ENCODE measurements around the gene GID8.

DNA sequence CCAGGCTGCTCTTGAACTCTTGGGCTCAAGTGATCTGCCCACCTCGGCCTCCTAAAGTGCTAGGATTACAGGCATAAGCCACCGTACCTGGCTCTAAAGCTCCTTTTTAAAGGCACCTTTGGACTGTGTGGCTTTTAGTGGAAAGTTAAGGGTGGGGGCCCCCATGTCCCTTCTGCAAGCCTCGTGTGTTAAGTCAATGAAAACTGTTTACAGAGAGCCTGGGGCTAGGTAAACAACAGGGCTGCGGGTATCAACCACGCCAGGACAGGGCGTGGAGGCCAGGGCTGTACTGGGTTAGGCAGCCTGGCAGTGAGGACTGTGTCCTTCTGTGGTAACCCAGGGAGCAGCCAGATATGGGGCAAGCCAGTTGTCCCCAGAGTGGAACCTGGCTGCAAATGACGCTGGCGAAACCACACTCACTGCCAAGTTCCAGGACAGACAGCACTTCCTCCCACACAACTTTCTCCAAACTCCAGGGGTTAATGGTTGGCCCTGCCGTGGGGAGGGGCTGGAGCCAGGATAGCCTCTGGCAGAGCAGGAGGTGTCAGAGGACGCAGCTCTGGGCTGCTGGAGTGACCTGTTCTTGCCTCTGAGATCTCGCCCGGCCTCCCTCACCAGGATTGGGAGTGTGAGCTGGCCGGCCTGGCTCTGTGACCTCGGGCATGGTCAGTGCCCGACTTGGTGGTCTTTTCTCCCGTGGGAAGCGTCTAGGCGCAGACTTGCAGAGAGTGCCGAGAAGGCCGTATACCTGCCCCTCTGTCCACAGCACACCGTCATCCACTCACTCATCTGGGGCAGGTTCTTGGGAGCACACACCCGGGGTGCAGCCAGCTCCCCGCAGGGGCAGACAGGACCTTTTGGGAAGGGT lies 17.8 kb downstream of the GID8 start:
- TF ChIP-seq POLR2A (IDR thresholded peaks at IDR 0.05) = no peak
- TF ChIP-seq CTCF (IDR thresholded peaks at IDR 0.05) = no peak
